ENCODE data around the gene FAM163A. TPM values are rescaled to one million over a fixed set of nuclear protein-coding genes. Genes with fewer than 3 reads are reported as not detected.

FAM163A gene
- total and polyA plus RNA-seq, 9 of the 15 experiments (the other 6 are each of a cell fraction or from before 2014, with no cell fraction given): not detected

- TF ChIP-seq TSHZ1 (CRISPR knock-in tag; IDR thresholded peaks at IDR 0.05) (no peak), TAF9B (IDR thresholded peaks at IDR 0.05; ENCODE audit: partially characterized antibody) (no peak), MEF2A (IDR thresholded peaks at IDR 0.05; ENCODE audit: control insufficient read depth, low read depth, low read length) (no peak), HNRNPL (IDR thresholded peaks at IDR 0.05; ENCODE audit: low read depth, low read length) (no peak), HOXB6 (CRISPR knock-in tag; IDR thresholded peaks at IDR 0.05; ENCODE audit: borderline replicate concordance) (no peak), BCOR (IDR thresholded peaks at IDR 0.05) (no peak), RBM15 (IDR thresholded peaks at IDR 0.05; ENCODE audit: insufficient read depth, low read length) (no peak), CHD2 (IDR thresholded peaks at IDR 0.05; ENCODE audit: low read depth, low read length) (no peak), ARID1B (IDR thresholded peaks at IDR 0.05) (no peak), NCOA2 (IDR thresholded peaks at IDR 0.05; ENCODE audit: partially characterized antibody in 2 of 2) (no peak), CBFA2T3 (IDR thresholded peaks at IDR 0.05) (peak; percentile 69), PML (IDR thresholded peaks at IDR 0.05; ENCODE audit: low read length) (no peak), ATF1 (CRISPR knock-in tag; IDR thresholded peaks at IDR 0.05) (no peak), ATF1 (tag; IDR thresholded peaks at IDR 0.05) (peak; percentile 60), CBX1 (IDR thresholded peaks at IDR 0.05; ENCODE audit: low read depth) (no peak), TCF3 (CRISPR knock-in tag; IDR thresholded peaks at IDR 0.05) (peak; percentile 23; the same call in 1 of the 2 replicates), DPF2 (IDR thresholded peaks at IDR 0.05) (no peak), TRIM28 (IDR thresholded peaks at IDR 0.05) (no peak), XRCC5 (IDR thresholded peaks at IDR 0.05; ENCODE audit: low read depth, low read length) (no peak), PHF20 (IDR thresholded peaks at IDR 0.05; ENCODE audit: partially characterized antibody) (no peak), ZNF134 (CRISPR knock-in tag; conservative IDR thresholded peaks at IDR 0.05) (no peak), EHMT2 (IDR thresholded peaks at IDR 0.05) (no peak), STAT6 (CRISPR knock-in tag; IDR thresholded peaks at IDR 0.05) (no peak)
Observed at GRCh38 chr1:179807691-179808485, 64.8 kb downstream of the FAM163A start (continued).
